Testis (tissue), 2 donors: ENCODE results near the gene EDA.

ENCODE experiments used
- POLR2A ChIP-seq: fragments of 450-650 bp; IDR thresholded peaks from one replicate; pipeline ENCODE4 v1.6.1; 2017; ENCODE audit warnings: antibody characterized with exemption, mild to moderate bottlenecking, moderate library complexity
- TF ChIP-seq, protein P1 (sequence below), 3 experiments: fragments of 450-650 bp in 2 of 3; fragments of 200-600 bp in 1 of 3; sonication (generic) in 1 of 3; IDR thresholded peaks; one replicate each; pipeline ENCODE4 v1.5.1; 2016 to 2019; ENCODE audit warnings: antibody characterized with exemption in 3 of 3, mild to moderate bottlenecking in 2 of 3, moderate library complexity in 1 of 3

DNA sequence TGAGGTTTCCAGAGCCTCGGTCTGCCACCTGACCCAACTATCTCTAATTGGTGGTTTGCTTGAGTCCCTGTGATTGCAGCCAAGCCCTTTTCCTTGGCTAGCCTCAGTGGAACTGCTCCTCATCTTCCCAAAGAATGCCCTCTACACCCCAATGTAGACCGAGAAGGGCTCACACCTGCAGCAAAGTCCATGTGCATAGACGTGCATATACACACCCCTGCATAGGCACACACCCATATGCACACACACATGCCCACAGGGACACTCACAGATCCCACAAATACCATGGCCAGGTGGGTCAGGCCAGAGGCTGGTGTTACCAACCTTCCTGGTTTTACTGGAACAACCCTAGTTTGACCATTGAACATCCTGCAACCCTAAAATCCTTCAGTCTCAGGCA lies 433.5 kb downstream of the EDA start:
- TF ChIP-seq, protein P1, sequence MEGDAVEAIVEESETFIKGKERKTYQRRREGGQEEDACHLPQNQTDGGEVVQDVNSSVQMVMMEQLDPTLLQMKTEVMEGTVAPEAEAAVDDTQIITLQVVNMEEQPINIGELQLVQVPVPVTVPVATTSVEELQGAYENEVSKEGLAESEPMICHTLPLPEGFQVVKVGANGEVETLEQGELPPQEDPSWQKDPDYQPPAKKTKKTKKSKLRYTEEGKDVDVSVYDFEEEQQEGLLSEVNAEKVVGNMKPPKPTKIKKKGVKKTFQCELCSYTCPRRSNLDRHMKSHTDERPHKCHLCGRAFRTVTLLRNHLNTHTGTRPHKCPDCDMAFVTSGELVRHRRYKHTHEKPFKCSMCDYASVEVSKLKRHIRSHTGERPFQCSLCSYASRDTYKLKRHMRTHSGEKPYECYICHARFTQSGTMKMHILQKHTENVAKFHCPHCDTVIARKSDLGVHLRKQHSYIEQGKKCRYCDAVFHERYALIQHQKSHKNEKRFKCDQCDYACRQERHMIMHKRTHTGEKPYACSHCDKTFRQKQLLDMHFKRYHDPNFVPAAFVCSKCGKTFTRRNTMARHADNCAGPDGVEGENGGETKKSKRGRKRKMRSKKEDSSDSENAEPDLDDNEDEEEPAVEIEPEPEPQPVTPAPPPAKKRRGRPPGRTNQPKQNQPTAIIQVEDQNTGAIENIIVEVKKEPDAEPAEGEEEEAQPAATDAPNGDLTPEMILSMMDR (IDR thresholded peaks at IDR 0.05), result no peak
- no peak for TF ChIP-seq POLR2A
